Measurements from ENCODE around the gene TMC1. TPM values are rescaled to one million over a fixed set of nuclear protein-coding genes. Genes with fewer than 3 reads are reported as not detected.

TMC1 gene
- total RNA-seq, 2 donors from 2014 or later: not detected

GRCh38 chr9:72814083-72814597 lies 292.7 kb downstream of the TMC1 start:
- no peak for ATAC-seq (ENCODE audit: insufficient number of reproducible peaks, low FRiP score, low read depth)

GRCh38 chr9:72816666-72817065 lies 295.3 kb downstream of the TMC1 start:
- H3K27ac ChIP-seq: no peak overlapping the region
- no peaks in the 10 kb centered on the region for H3K27me3 ChIP-seq (replicated peaks; ENCODE audit: insufficient read depth)
- DNase-seq (ENCODE audit: low spot score) (no peak), ATAC-seq (ENCODE audit: insufficient number of reproducible peaks, low FRiP score, low read depth) (no peak)
- TF ChIP-seq CTCF (IDR thresholded peaks at IDR 0.05): no peak
- H3K4me1 ChIP-seq (ENCODE audit: control insufficient read depth in 1 of 2, low read depth in 2 of 2): no peaks in the 10 kb centered on the region
- H3K4me3 ChIP-seq: no peak overlapping the region
- no peaks in the 10 kb centered on the region for H3K36me3 ChIP-seq
- no peaks in the 10 kb centered on the region for H3K9me3 ChIP-seq

More at GRCh38 chr9:72814083-72814597, 292.7 kb downstream of the TMC1 start:
- TF ChIP-seq CTCF (IDR thresholded peaks at IDR 0.05): no peak
- peaks cover 0 to 8% of the 10 kb centered on the region in 2 donors for H3K4me1 ChIP-seq (ENCODE audit: control insufficient read depth in 1 of 2, low read depth in 2 of 2)
- no peak overlapping the region for H3K27ac ChIP-seq
- no peaks in the 10 kb centered on the region for H3K9me3 ChIP-seq
- no peaks in the 10 kb centered on the region for H3K36me3 ChIP-seq
- H3K27me3 ChIP-seq (replicated peaks; ENCODE audit: insufficient read depth): no peaks in the 10 kb centered on the region
- no peak overlapping the region for H3K4me3 ChIP-seq
- no peak for DNase-seq (ENCODE audit: low spot score)

GRCh38 chr9:72817413-72817812 lies 296.0 kb downstream of the TMC1 start:
- Histone ChIP-seq H3K9me3 (no peaks in the 10 kb centered on the region), H3K4me1 (ENCODE audit: control insufficient read depth in 1 of 2, low read depth in 2 of 2) (no peaks in the 10 kb centered on the region), H3K27me3 (replicated peaks; ENCODE audit: insufficient read depth) (no peaks in the 10 kb centered on the region), H3K36me3 (no peaks in the 10 kb centered on the region), H3K4me3 (no peak overlapping the region), H3K27ac (no peak overlapping the region)
- no peak for ATAC-seq (ENCODE audit: insufficient number of reproducible peaks, low FRiP score, low read depth)
- no peak for TF ChIP-seq CTCF (IDR thresholded peaks at IDR 0.05)
- DNase-seq (ENCODE audit: low spot score): no peak

- Histone ChIP-seq H3K27me3 (replicated peaks; ENCODE audit: insufficient read depth) (no peaks in the 10 kb centered on the region), H3K9me3 (no peaks in the 10 kb centered on the region), H3K27ac (no peak overlapping the region), H3K4me1 (ENCODE audit: control insufficient read depth in 1 of 2, low read depth in 2 of 2) (no peaks in the 10 kb centered on the region), H3K36me3 (no peaks in the 10 kb centered on the region), H3K4me3 (no peak overlapping the region)
- TF ChIP-seq CTCF (IDR thresholded peaks at IDR 0.05): no peak
- no peak for ATAC-seq (ENCODE audit: insufficient number of reproducible peaks, low FRiP score, low read depth)
- no peak for DNase-seq (ENCODE audit: low spot score)
Observed at GRCh38 chr9:72818385-72818784, 297.0 kb downstream of the TMC1 start.

- Histone ChIP-seq H3K4me3 (no peak overlapping the region), H3K9me3 (no peaks in the 10 kb centered on the region), H3K4me1 (ENCODE audit: control insufficient read depth in 1 of 2, low read depth in 2 of 2) (no peaks in the 10 kb centered on the region), H3K27me3 (replicated peaks; ENCODE audit: insufficient read depth) (no peaks in the 10 kb centered on the region), H3K36me3 (no peaks in the 10 kb centered on the region), H3K27ac (no peak overlapping the region)
- no peak for TF ChIP-seq CTCF (IDR thresholded peaks at IDR 0.05)
- ATAC-seq (ENCODE audit: insufficient number of reproducible peaks, low FRiP score, low read depth) (no peak), DNase-seq (ENCODE audit: low spot score) (no peak)
Observed at GRCh38 chr9:72823971-72824370, 302.6 kb downstream of the TMC1 start.
